Thoracic aorta (tissue), 2 donors: Measurements from ENCODE around the gene DIAPH1. TPM values are rescaled to one million over a fixed set of nuclear protein-coding genes. Genes with fewer than 3 reads are reported as not detected.

Source experiments
- ATAC-seq: fragments of 150-250 bp; one replicate; pipeline ENCODE4 v1.8.0; 2017; ENCODE audit warnings: low read depth; ENCODE audit not compliant: insufficient number of reproducible peaks, low FRiP score
- DNase-seq: peaks from one replicate; pipeline ENCODE4 v3.0.0-alpha.2; 2020; ENCODE audit warnings: low spot score
- H3K27ac ChIP-seq, 2 donors: fragments of 200-600 bp; sonication (generic); 1 replicate in 1 of 2; 2 replicates in 1 of 2; pipeline ENCODE4 v1.5.1; 2016; ENCODE audit warnings: mild to moderate bottlenecking in 2 of 2, moderate library complexity in 2 of 2
- H3K27me3 ChIP-seq: fragments of 200-600 bp; sonication (generic); replicated peaks from 2 replicates; pipeline ENCODE4 v1.6.0; 2016; ENCODE audit warnings: mild to moderate bottlenecking; ENCODE audit not compliant: insufficient read depth
- H3K36me3 ChIP-seq: fragments of 200-600 bp; sonication (generic); one replicate; pipeline ENCODE4 v1.5.1; 2016
- H3K4me1 ChIP-seq, 2 donors: fragments of 200-600 bp; sonication (generic); 1 replicate in 1 of 2; 2 replicates in 1 of 2; pipeline versions ENCODE4 v1.5.1 to v1.6.0; 2016; ENCODE audit warnings: low read depth in 2 of 2, mild to moderate bottlenecking in 1 of 2; ENCODE audit not compliant: control insufficient read depth in 1 of 2
- H3K4me3 ChIP-seq: fragments of 200-600 bp; sonication (generic); 2 replicates; pipeline ENCODE4 v1.5.1; 2016; ENCODE audit warnings: mild to moderate bottlenecking
- H3K9me3 ChIP-seq: fragments of 200-600 bp; sonication (generic); 2 replicates; pipeline ENCODE4 v1.5.1; 2016
- CTCF ChIP-seq: fragments of 200-600 bp; sonication (generic); IDR thresholded peaks from one replicate; pipeline ENCODE4 v1.5.1; 2019; ENCODE audit warnings: antibody characterized with exemption
- total RNA-seq, 2 donors: library from RNA; depleted of rRNA; stranded (reverse); fragments of >200 nt; gene quantifications; one replicate each; pipeline versions ENCODE4 v1.1.0 to v1.2.3, GENCODE V29; 2016

Gene DIAPH1
- total RNA-seq, 2 donors from 2014 or later, result 91.0 to 93.1 TPM

GRCh38 chr5:141491323-141492167 is 127.3 kb downstream of the DIAPH1 start:
- Histone ChIP-seq H3K4me1 (peaks cover 16 to 51% of the 10 kb centered on the region in 2 donors), H3K27ac (no peak overlapping the region), H3K36me3 (peaks cover 4% of the 10 kb centered on the region), H3K27me3 (no peaks in the 10 kb centered on the region), H3K9me3 (no peaks in the 10 kb centered on the region), H3K4me3 (peak overlapping the region; percentile 49)
- TF ChIP-seq CTCF, result no peak
- ATAC-seq (no peak), DNase-seq (no peak)

- no peak for TF ChIP-seq CTCF
- H3K36me3 ChIP-seq, result peaks cover 3% of the 10 kb centered on the region
- no peaks in the 10 kb centered on the region for H3K27me3 ChIP-seq
- ATAC-seq, result no peak
- no peak for DNase-seq
- H3K9me3 ChIP-seq, result no peaks in the 10 kb centered on the region
- H3K4me1 ChIP-seq, result peaks cover 16 to 53% of the 10 kb centered on the region in 2 donors
- H3K27ac ChIP-seq, result no peak overlapping the region
- H3K4me3 ChIP-seq, result no peak overlapping the region
Observed at GRCh38 chr5:141490771-141491170, 128.0 kb downstream of the DIAPH1 start.

- Histone ChIP-seq H3K4me1 (peaks cover 16 to 57% of the 10 kb centered on the region in 2 donors), H3K36me3 (no peaks in the 10 kb centered on the region), H3K27ac (no peak overlapping the region), H3K9me3 (no peaks in the 10 kb centered on the region), H3K4me3 (no peak overlapping the region), H3K27me3 (no peaks in the 10 kb centered on the region)
- DNase-seq, result no peak
- ATAC-seq, result no peak
- no peak for TF ChIP-seq CTCF
Observed at GRCh38 chr5:141490271-141490670, 128.5 kb downstream of the DIAPH1 start.

- no peak for ATAC-seq
Observed at GRCh38 chr5:141489841-141490240, 129.0 kb downstream of the DIAPH1 start.

More at GRCh38 chr5:141489841-141490240, 129.0 kb downstream of the DIAPH1 start:
- TF ChIP-seq CTCF, result no peak
- no peaks in the 10 kb centered on the region for H3K36me3 ChIP-seq
- no peak overlapping the region for H3K4me3 ChIP-seq
- H3K27me3 ChIP-seq, result no peaks in the 10 kb centered on the region
- H3K27ac ChIP-seq, result peak overlapping the region in 1 of 2 donors; percentile 54
- no peaks in the 10 kb centered on the region for H3K9me3 ChIP-seq
- no peak for DNase-seq
- peaks cover 20 to 57% of the 10 kb centered on the region in 2 donors for H3K4me1 ChIP-seq
